ENCODE measurements around the gene FBXW11. TPM values are rescaled to one million over a fixed set of nuclear protein-coding genes. Genes with fewer than 3 reads are reported as not detected.

FBXW11 gene
- total and polyA plus RNA-seq, 9 donors = 20.5 to 73.4 (median 53.0) TPM

- TF ChIP-seq EP300 (IDR thresholded peaks at IDR 0.05) = no peak
- TF ChIP-seq POLR2A (IDR thresholded peaks at IDR 0.05) = no peak
- no peak for TF ChIP-seq CTCF (IDR thresholded peaks at IDR 0.05)
- intact Hi-C loops (cut with DNase I) = no loop called here
- Histone ChIP-seq H3K36me3 (no peaks in the 10 kb centered on the region), H3K9me3 (no peaks in the 10 kb centered on the region), H3K27me3 (no peaks in the 10 kb centered on the region), H3K4me3 (no peak overlapping the region), H3K4me1 (ENCODE audit: insufficient read depth) (no peaks in the 10 kb centered on the region), H3K27ac (no peak overlapping the region)
- 67 to 74% (median 74%) methylated on average over 24 of the region's 24 CpGs for WGBS, 3 donors
- DNase-seq = no peak
Observed at GRCh38 chr5:171841984-171842776, 164.3 kb downstream of the FBXW11 start.

- Histone ChIP-seq H3K36me3 (no peaks in the 10 kb centered on the region), H3K4me3 (no peak overlapping the region), H3K27ac (no peak overlapping the region), H3K4me1 (ENCODE audit: insufficient read depth) (no peaks in the 10 kb centered on the region), H3K9me3 (no peaks in the 10 kb centered on the region), H3K27me3 (no peaks in the 10 kb centered on the region)
- intact Hi-C loops (cut with DNase I) = no loop called here
- TF ChIP-seq EP300 (IDR thresholded peaks at IDR 0.05) (no peak), CTCF (IDR thresholded peaks at IDR 0.05) (no peak), POLR2A (IDR thresholded peaks at IDR 0.05) (no peak)
- DNase-seq = no peak
- 83 to 91% (median 91%) methylated on average over 16 of the region's 16 CpGs for WGBS, 3 donors
Observed at GRCh38 chr5:171840711-171841522, 165.5 kb downstream of the FBXW11 start.

DNA sequence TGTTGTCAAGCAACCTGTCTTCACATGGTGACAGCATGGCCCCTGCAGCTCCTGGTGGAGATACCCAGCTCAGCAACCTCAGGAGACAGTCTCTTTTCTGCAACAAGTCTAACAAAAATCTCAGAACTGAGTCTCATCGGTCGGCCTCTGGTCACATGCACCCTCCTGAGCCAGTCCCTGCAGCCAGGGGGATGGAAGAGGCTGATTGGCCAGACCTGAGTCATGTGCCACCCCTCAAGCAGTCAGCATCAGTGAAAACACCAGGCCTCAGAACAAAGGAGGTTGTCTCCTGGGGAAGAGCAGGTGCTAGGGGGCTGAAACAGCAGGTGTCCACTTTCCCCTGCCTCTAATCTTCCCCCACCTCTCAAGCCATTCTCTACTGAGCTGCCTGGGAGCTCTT lies 166.4 kb downstream of the FBXW11 start:
- Histone ChIP-seq H3K9me3 (no peaks in the 10 kb centered on the region), H3K36me3 (no peaks in the 10 kb centered on the region), H3K27ac (no peak overlapping the region), H3K27me3 (no peaks in the 10 kb centered on the region), H3K4me3 (no peak overlapping the region), H3K4me1 (ENCODE audit: insufficient read depth) (no peaks in the 10 kb centered on the region)
- DNase-seq = no peak
- WGBS, 3 donors = 44 to 46% (median 45%) methylated on average over 2 of the region's 2 CpGs
- intact Hi-C loops (cut with DNase I) = no loop called here
- TF ChIP-seq POLR2A (IDR thresholded peaks at IDR 0.05) (no peak), CTCF (IDR thresholded peaks at IDR 0.05) (no peak), EP300 (IDR thresholded peaks at IDR 0.05) (no peak)

GRCh38 chr5:171839112-171839511 lies 167.3 kb downstream of the FBXW11 start:
- Histone ChIP-seq H3K27ac (no peak overlapping the region), H3K4me3 (no peak overlapping the region), H3K36me3 (no peaks in the 10 kb centered on the region), H3K27me3 (no peaks in the 10 kb centered on the region), H3K9me3 (no peaks in the 10 kb centered on the region), H3K4me1 (ENCODE audit: insufficient read depth) (no peaks in the 10 kb centered on the region)
- TF ChIP-seq CTCF (IDR thresholded peaks at IDR 0.05) (no peak), EP300 (IDR thresholded peaks at IDR 0.05) (no peak), POLR2A (IDR thresholded peaks at IDR 0.05) (no peak)
- intact Hi-C loops (cut with DNase I) = loop anchor here in 1 of 4 donors (10.0 kb wide), 1 partner anchor 64 kb away; no protein-coding TSS in a partner anchor
- 76 to 80% (median 79%) methylated on average over 2 of the region's 2 CpGs for WGBS, 3 donors
- DNase-seq = no peak
